Measurements from ENCODE around the gene RELA. TPM values are rescaled to one million over a fixed set of nuclear protein-coding genes. Genes with fewer than 3 reads are reported as not detected.

The RELA gene
- total and polyA plus RNA-seq, 2 experiments from 2014 or later = 38.4 to 67.8 TPM

DNA sequence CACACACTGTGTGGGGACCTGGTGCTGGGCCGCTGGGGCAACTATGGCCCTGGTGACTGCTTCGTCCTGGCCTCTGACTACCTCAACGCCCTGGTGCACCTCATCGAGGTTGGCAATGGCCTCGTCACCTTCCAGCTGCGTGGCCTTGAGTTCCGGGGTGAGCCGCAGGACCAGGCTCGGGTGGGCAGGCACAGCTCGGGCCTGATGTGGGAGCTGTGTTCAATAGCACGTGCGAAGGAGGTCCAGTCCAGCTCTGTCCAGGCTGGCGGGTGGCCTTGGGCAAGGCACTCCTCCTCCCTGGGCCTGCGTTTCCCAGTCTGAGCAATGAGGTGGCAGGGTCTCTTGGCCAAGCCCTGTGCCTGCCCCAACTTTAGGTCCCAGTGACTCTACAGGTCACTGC is 33.1 kb downstream of the RELA start:
- H3K79me2 ChIP-seq (ENCODE audit: insufficient read depth) = no peaks in the 10 kb centered on the region
- WGBS, 2 experiments (ENCODE audit: low coverage in 1 of 2, low lambda C conversion rate in 2 of 2, missing lambda C conversion rate in 2 of 2) = 92 to 93% methylated on average over 14 of the region's 14 CpGs

DNA sequence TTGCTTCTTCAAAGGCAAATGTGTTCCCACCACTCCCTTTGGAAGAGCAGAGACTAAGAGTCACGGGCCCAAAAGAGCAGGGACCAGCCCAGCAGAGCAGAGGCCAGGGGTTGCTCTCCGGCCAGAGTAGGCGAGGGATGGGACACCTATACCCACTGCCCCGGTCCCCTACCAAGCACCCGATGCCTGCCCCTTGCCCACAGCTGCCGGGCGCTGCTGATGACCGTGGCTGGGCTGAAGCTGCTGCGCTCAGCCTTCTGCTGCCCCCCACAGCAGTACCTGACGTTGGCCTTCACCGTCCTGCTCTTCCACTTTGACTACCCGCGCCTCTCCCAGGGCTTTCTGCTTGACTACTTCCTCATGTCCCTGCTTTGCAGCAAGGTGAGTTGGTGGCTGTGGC is 35.5 kb downstream of the RELA start:
- 93 to 94% methylated on average over 12 to 13 of the region's 13 CpGs for WGBS, 2 experiments (ENCODE audit: low coverage in 1 of 2, low lambda C conversion rate in 2 of 2, missing lambda C conversion rate in 2 of 2)
- Histone ChIP-seq H3F3A (ENCODE audit: insufficient read depth) (no peaks in the 10 kb centered on the region), H3K4me1 (ENCODE audit: insufficient read depth) (no peaks in the 10 kb centered on the region), H3K9ac (no peak overlapping the region), H3K79me2 (ENCODE audit: insufficient read depth) (no peaks in the 10 kb centered on the region), H3K9me2 (ENCODE audit: insufficient read depth) (no peaks in the 10 kb centered on the region), H3K36me3 (ENCODE audit: low read depth) (no peaks in the 10 kb centered on the region; the same call in 1 of the 2 replicates), H4K20me1 (ENCODE audit: insufficient read depth) (no peaks in the 10 kb centered on the region), H3K4me2 (ENCODE audit: unreplicated experiment) (no peak overlapping the region), H3K4me3 (no peak overlapping the region), H3K9me3 (ENCODE audit: low read depth) (no peaks in the 10 kb centered on the region), H3K27me3 (replicated peaks; ENCODE audit: insufficient read depth) (no peaks in the 10 kb centered on the region), H2AFZ (no peak overlapping the region), H3K27ac (no peak overlapping the region)
- in situ Hi-C loops (cut with MboI) = no loop called here
- no peak for DNase-seq
- TF ChIP-seq EZH2 (IDR thresholded peaks at IDR 0.05; ENCODE audit: insufficient read depth, poor library complexity, severe bottlenecking) = no peak
- no peak for TF ChIP-seq EZH2phosphoT487 (IDR thresholded peaks at IDR 0.05; ENCODE audit: insufficient read depth, low read depth)

More for the DNA sequence above, 33.1 kb downstream of the RELA start:
- Histone ChIP-seq H3K4me3 (no peak overlapping the region), H3K4me1 (ENCODE audit: insufficient read depth) (no peaks in the 10 kb centered on the region), H3F3A (ENCODE audit: insufficient read depth) (no peaks in the 10 kb centered on the region), H3K9me3 (ENCODE audit: low read depth) (no peaks in the 10 kb centered on the region), H3K36me3 (ENCODE audit: low read depth) (no peaks in the 10 kb centered on the region; the same call in 1 of the 2 replicates), H2AFZ (no peak overlapping the region), H4K20me1 (ENCODE audit: insufficient read depth) (no peaks in the 10 kb centered on the region), H3K4me2 (ENCODE audit: unreplicated experiment) (no peak overlapping the region), H3K27ac (no peak overlapping the region), H3K9ac (no peak overlapping the region), H3K27me3 (replicated peaks; ENCODE audit: insufficient read depth) (no peaks in the 10 kb centered on the region), H3K9me2 (ENCODE audit: insufficient read depth) (no peaks in the 10 kb centered on the region)
- TF ChIP-seq EZH2phosphoT487 (IDR thresholded peaks at IDR 0.05; ENCODE audit: insufficient read depth, low read depth) (no peak), EZH2 (IDR thresholded peaks at IDR 0.05; ENCODE audit: insufficient read depth, poor library complexity, severe bottlenecking) (no peak)
- no peak for DNase-seq
- in situ Hi-C loops (cut with MboI) = no loop called here

DNA sequence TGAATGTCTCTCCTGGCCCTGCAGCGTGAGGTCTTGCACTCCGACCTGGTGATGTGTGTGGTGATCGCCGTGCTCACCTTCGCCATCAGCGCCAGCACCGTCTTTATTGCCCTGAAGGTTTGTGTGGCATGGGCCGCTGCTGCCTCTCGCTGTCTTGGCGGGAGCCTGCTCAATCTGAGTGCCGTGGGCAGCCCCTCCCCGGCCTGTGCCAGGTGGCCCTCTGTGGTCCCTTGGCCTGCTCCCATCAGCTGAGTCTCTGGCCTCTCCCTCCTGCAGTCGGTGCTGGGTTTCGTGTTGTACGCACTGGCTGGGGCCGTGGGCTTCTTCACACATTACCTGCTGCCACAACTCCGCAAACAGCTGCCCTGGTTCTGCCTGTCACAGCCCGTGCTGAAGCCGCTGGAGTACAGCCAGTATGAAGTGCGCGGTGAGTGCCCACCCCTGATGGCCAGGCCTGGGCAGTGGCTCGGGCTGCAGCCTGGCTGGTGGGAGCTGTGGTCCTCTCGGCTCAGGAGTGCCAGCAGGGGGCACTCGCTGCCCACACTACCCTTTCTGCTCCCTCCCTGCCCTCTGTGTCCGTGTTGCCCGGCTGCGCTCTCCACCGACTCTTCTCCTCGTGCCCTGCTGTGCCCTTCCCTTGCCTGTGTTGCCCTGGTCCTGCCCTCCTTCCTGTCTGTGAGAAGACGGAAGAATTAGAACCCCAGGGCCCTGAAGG is 36.9 kb downstream of the RELA start:
- peak; percentile 65 for DNase-seq
- Histone ChIP-seq H2AFZ (no peak overlapping the region), H3K27ac (no peak overlapping the region), H3K9me2 (ENCODE audit: insufficient read depth) (no peaks in the 10 kb centered on the region), H3F3A (ENCODE audit: insufficient read depth) (no peaks in the 10 kb centered on the region), H3K4me3 (no peak overlapping the region), H3K9me3 (ENCODE audit: low read depth) (no peaks in the 10 kb centered on the region), H3K4me2 (ENCODE audit: unreplicated experiment) (no peak overlapping the region), H3K4me1 (ENCODE audit: insufficient read depth) (no peaks in the 10 kb centered on the region), H4K20me1 (ENCODE audit: insufficient read depth) (no peaks in the 10 kb centered on the region), H3K36me3 (ENCODE audit: low read depth) (no peaks in the 10 kb centered on the region; the same call in 1 of the 2 replicates), H3K9ac (no peak overlapping the region), H3K79me2 (ENCODE audit: insufficient read depth) (no peaks in the 10 kb centered on the region; the same call in 1 of the 2 replicates), H3K27me3 (replicated peaks; ENCODE audit: insufficient read depth) (no peaks in the 10 kb centered on the region)
- in situ Hi-C loops (cut with MboI) = no loop called here
- WGBS, 2 experiments (ENCODE audit: low coverage in 1 of 2, low lambda C conversion rate in 2 of 2, missing lambda C conversion rate in 2 of 2) = 77 to 78% methylated on average over 26 to 30 of the region's 30 CpGs
- no peak for TF ChIP-seq EZH2phosphoT487 (IDR thresholded peaks at IDR 0.05; ENCODE audit: insufficient read depth, low read depth)
- no peak for TF ChIP-seq EZH2 (IDR thresholded peaks at IDR 0.05; ENCODE audit: insufficient read depth, poor library complexity, severe bottlenecking)

DNA sequence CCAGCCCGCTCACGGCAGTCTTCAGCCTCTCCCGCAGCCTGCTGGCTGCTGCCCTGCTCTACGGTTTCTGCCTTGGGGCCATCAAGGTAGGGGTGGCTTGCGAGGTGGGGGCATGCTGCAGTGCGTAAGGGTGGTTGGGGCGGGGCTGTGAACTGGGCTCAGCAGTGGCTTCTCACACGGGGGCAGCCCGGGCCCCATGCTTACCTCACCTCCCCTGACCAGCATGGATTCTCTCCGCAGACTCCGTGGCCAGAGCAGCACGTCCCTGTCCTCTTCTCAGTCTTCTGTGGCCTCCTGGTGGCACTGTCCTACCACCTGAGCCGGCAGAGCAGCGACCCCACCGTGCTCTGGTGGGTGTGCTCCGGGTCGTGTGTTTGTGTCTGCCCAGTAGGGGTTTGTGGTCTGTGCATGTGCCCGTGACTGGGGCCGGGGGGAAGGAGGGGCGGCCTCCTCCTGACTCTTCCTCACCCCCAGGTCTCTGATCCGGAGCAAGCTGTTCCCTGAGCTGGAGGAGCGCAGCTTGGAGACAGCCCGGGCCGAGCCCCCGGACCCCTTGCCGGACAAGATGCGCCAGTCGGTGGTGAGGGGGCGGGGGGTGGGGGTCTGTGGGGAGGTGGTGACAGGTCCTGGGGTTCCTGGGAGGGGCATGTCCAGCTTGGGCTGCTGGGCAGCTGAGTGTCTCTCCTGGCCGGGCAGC is 37.6 kb downstream of the RELA start:
- TF ChIP-seq EZH2 (IDR thresholded peaks at IDR 0.05; ENCODE audit: insufficient read depth, poor library complexity, severe bottlenecking) (no peak), EZH2phosphoT487 (IDR thresholded peaks at IDR 0.05; ENCODE audit: insufficient read depth, low read depth) (no peak)
- in situ Hi-C loops (cut with MboI) = no loop called here
- no peaks in the 10 kb centered on the region for H3K9me2 ChIP-seq (ENCODE audit: insufficient read depth)
- no peak overlapping the region for H3K4me2 ChIP-seq (ENCODE audit: unreplicated experiment)
- H3K27me3 ChIP-seq (replicated peaks; ENCODE audit: insufficient read depth) = no peaks in the 10 kb centered on the region
- peaks cover 5% of the 10 kb centered on the region; the same call in 1 of the 2 replicates for H3K79me2 ChIP-seq (ENCODE audit: insufficient read depth)
- H3K4me1 ChIP-seq (ENCODE audit: insufficient read depth) = no peaks in the 10 kb centered on the region
- H3K9ac ChIP-seq = no peak overlapping the region
- 91 to 92% methylated on average over 21 to 26 of the region's 30 CpGs for WGBS, 2 experiments (ENCODE audit: low coverage in 1 of 2, low lambda C conversion rate in 2 of 2, missing lambda C conversion rate in 2 of 2)
- no peak overlapping the region for H3K4me3 ChIP-seq
- H2AFZ ChIP-seq = no peak overlapping the region
- H3K27ac ChIP-seq = no peak overlapping the region
- no peaks in the 10 kb centered on the region for H4K20me1 ChIP-seq (ENCODE audit: insufficient read depth)
- H3K9me3 ChIP-seq (ENCODE audit: low read depth) = no peaks in the 10 kb centered on the region
- no peaks in the 10 kb centered on the region; the same call in 1 of the 2 replicates for H3K36me3 ChIP-seq (ENCODE audit: low read depth)
- no peaks in the 10 kb centered on the region for H3F3A ChIP-seq (ENCODE audit: insufficient read depth)
- DNase-seq = no peak

All from GM23248 (cell line).